Neuronal stem cell (in vitro differentiated cells): Measurements from ENCODE around the gene MAGEA2B.
"Not testable (repeated sequence)": the region's sequence is repeated elsewhere in the genome, so short reads cannot be mapped to it uniquely, and the experiment has no call there.

Source experiments
- DNase-seq: peaks from one replicate; pipeline ENCODE4 v3.0.0-alpha.2; 2013; ENCODE audit warnings: low spot score
- H2AFZ ChIP-seq: one replicate; pipeline ENCODE4 v1.6.1; 2013; ENCODE audit warnings: mild to moderate bottlenecking, low read length, inconsistent platforms
- H2AK5ac ChIP-seq: 2 replicates; pipeline ENCODE4 v1.6.1; 2013; ENCODE audit warnings: low read depth, mild to moderate bottlenecking, inconsistent platforms, low read length, moderate library complexity, mixed read lengths
- H2BK120ac ChIP-seq: 2 replicates; pipeline ENCODE4 v1.6.1; 2013; ENCODE audit warnings: low read depth, mild to moderate bottlenecking, inconsistent platforms, low read length, moderate library complexity, mixed read lengths
- H2BK12ac ChIP-seq: one replicate; pipeline ENCODE4 v1.6.1; 2013; ENCODE audit warnings: low read length, inconsistent platforms
- H2BK15ac ChIP-seq: 2 replicates; pipeline ENCODE4 v1.6.1; 2013; ENCODE audit warnings: mild to moderate bottlenecking, low read length, inconsistent platforms, mixed read lengths
- H2BK5ac ChIP-seq: one replicate; pipeline ENCODE4 v1.6.1; 2013; ENCODE audit warnings: inconsistent platforms, mild to moderate bottlenecking, low read length, moderate library complexity
- H3K14ac ChIP-seq: one replicate; pipeline ENCODE4 v1.6.1; 2013; ENCODE audit warnings: low read length, inconsistent platforms
- H3K18ac ChIP-seq: 2 replicates; pipeline ENCODE4 v1.6.1; 2013; ENCODE audit warnings: low read length, inconsistent platforms
- H3K23ac ChIP-seq: 2 replicates; pipeline ENCODE4 v1.6.1; 2013; ENCODE audit warnings: low read depth, mild to moderate bottlenecking, mixed read lengths, low read length, inconsistent platforms; ENCODE audit not compliant: poor library complexity
- H3K27ac ChIP-seq: replicated peaks from 3 replicates; pipeline ENCODE4 v1.5.1; 2013; ENCODE audit warnings: low read length, inconsistent platforms
- H3K27me3 ChIP-seq, 3 experiments: 2 replicates each; pipeline ENCODE4 v1.6.1; 2013; ENCODE audit warnings: low read length in 3 of 3, mild to moderate bottlenecking in 2 of 3, inconsistent platforms in 1 of 3, low read depth in 1 of 3, mixed read lengths in 1 of 3, moderate library complexity in 1 of 3; ENCODE audit not compliant: control insufficient read depth in 3 of 3, insufficient read depth in 3 of 3
- H3K36me3 ChIP-seq, 2 donors: replicated peaks in 1 of 2; 2 replicates each; pipeline ENCODE4 v1.6.1; 2013; ENCODE audit warnings: low read length in 2 of 2; ENCODE audit not compliant: control insufficient read depth in 2 of 2, insufficient read depth in 2 of 2
- H3K4ac ChIP-seq: 2 replicates; pipeline ENCODE4 v1.6.1; 2013; ENCODE audit warnings: inconsistent platforms, mild to moderate bottlenecking, low read length, moderate library complexity
- H3K4me1 ChIP-seq, 2 donors: 1 replicate in 1 of 2; 2 replicates in 1 of 2; pipeline ENCODE4 v1.6.1; 2013; ENCODE audit warnings: low read length in 2 of 2, low read depth in 1 of 2; ENCODE audit not compliant: control insufficient read depth in 2 of 2, insufficient read depth in 1 of 2
- H3K4me2 ChIP-seq: one replicate; pipeline ENCODE4 v1.6.1; 2013; ENCODE audit warnings: mild to moderate bottlenecking, low read length, inconsistent platforms; ENCODE audit not compliant: insufficient read depth, poor library complexity, severe bottlenecking
- H3K4me3 ChIP-seq, 2 donors: 2 replicates each; pipeline ENCODE4 v1.5.1; 2013; ENCODE audit warnings: low read length in 2 of 2, mild to moderate bottlenecking in 2 of 2, inconsistent platforms in 1 of 2, moderate library complexity in 1 of 2
- H3K79me1 ChIP-seq: one replicate; pipeline ENCODE4 v1.6.1; 2013; ENCODE audit warnings: low read depth, mild to moderate bottlenecking, inconsistent platforms, low read length, moderate library complexity
- H3K9ac ChIP-seq: one replicate; pipeline ENCODE4 v1.6.1; 2013; ENCODE audit warnings: mild to moderate bottlenecking, low read depth, low read length, inconsistent platforms; ENCODE audit not compliant: poor library complexity
- H3K9me3 ChIP-seq, 2 donors: replicated peaks in 1 of 2; 2 replicates each; pipeline versions ENCODE3 to v1.6.1; 2013; ENCODE audit warnings: low read length in 2 of 2, mild to moderate bottlenecking in 2 of 2, inconsistent platforms in 1 of 2, low read depth in 1 of 2, mixed read lengths in 1 of 2, moderate library complexity in 1 of 2; ENCODE audit not compliant: control insufficient read depth in 2 of 2, insufficient read depth in 1 of 2
- H4K8ac ChIP-seq: one replicate; pipeline ENCODE4 v1.6.1; 2013; ENCODE audit warnings: low read depth, mild to moderate bottlenecking, inconsistent platforms, low read length, moderate library complexity
- H4K91ac ChIP-seq: one replicate; pipeline ENCODE4 v1.6.1; 2013; ENCODE audit warnings: low read length, low read depth, mild to moderate bottlenecking, inconsistent platforms; ENCODE audit not compliant: poor library complexity
- WGBS, 2 donors: extraction: QIAGEN DNeasy Blood & Tissue Kit; methylation state at CpG; one replicate each; pipeline ENCODE4 v1.1.7; 2013; ENCODE audit warnings: missing lambda C conversion rate in 2 of 2, mixed read lengths in 1 of 2; ENCODE audit not compliant: insufficient read length in 2 of 2, insufficient replicate concordance in 1 of 2; ENCODE audit errors: extremely low coverage in 2 of 2; 5-methylcytosine and 5-hydroxymethylcytosine counted together

MAGEA2B gene

DNA sequence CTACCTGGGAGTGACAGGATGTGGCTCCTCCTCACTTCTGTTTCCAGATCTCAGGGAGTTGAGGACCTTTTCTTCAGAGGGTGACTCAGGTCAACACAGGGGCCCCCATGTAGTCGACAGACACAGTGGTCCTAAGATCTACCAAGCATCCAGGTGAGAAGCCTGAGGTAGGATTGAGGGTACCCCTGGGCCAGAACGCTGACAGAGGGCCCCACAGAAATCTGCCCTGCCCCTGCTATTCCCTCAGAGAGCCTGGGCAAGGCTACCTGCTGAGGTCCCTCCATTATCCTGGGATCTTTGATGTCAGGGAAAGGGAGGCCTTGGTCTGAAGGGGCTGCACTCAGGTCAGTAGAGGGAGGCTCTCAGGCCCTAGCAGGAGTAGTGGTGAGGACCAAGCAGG, 20.7 kb downstream of the MAGEA2B start:
- H3K27ac ChIP-seq: no peak overlapping the region
- H3K27me3 ChIP-seq: no peaks in the 10 kb centered on the region
- no peak overlapping the region for H3K4ac ChIP-seq
- H3K4me3 ChIP-seq: no peak overlapping the region
- no peak overlapping the region for H2AK5ac ChIP-seq
- no peak overlapping the region for H2BK5ac ChIP-seq
- no peak overlapping the region for H3K4me2 ChIP-seq
- DNase-seq: no peak
- no peak overlapping the region for H2BK15ac ChIP-seq
- H3K4me1 ChIP-seq: no peaks in the 10 kb centered on the region
- no peaks in the 10 kb centered on the region for H3K36me3 ChIP-seq
- H3K14ac ChIP-seq: no peak overlapping the region
- no peak overlapping the region for H2BK12ac ChIP-seq
- H3K9ac ChIP-seq: no peak overlapping the region
- H3K79me1 ChIP-seq: no peaks in the 10 kb centered on the region
- H3K9me3 ChIP-seq: no peaks in the 10 kb centered on the region
- H2BK120ac ChIP-seq: no peak overlapping the region
- H4K8ac ChIP-seq: peak overlapping the region; percentile 43
- H4K91ac ChIP-seq: no peak overlapping the region
- H3K18ac ChIP-seq: no peak overlapping the region
- H3K23ac ChIP-seq: no peak overlapping the region
- no CpG with 5 or more reads among the region's 2 CpGs for WGBS, 2 donors
- no peak overlapping the region for H2AFZ ChIP-seq

DNA sequence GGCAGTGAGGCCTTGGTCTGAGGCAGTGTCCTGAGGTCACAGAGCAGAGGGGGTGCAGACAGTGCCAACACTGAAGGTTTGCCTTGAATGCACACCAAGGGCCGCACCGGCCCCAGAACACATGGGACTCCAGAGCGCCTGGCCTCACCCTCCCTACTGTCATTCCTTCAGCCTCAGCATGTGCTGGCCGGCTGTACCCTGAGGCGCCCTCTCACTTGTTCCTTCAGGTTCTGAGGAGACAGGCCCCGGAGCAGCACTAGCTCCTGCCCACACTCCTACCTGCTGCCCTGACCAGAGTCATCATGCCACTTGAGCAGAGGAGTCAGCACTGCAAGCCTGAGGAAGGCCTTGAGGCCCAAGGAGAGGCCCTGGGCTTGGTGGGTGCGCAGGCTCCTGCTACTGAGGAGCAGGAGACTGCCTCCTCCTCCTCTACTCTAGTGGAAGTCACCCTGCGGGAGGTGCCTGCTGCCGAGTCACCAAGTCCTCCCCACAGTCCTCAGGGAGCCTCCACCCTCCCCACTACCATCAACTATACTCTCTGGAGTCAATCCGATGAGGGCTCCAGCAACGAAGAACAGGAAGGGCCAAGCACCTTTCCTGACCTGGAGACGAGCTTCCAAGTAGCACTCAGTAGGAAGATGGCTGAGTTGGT, 21.6 kb downstream of the MAGEA2B start:
- no peak overlapping the region for H3K14ac ChIP-seq
- no peak overlapping the region for H4K8ac ChIP-seq
- no CpG with 5 or more reads among the region's 12 CpGs for WGBS, 2 donors
- no peaks in the 10 kb centered on the region for H3K9me3 ChIP-seq
- H3K4ac ChIP-seq: no peak overlapping the region
- H3K79me1 ChIP-seq: no peaks in the 10 kb centered on the region
- no peak overlapping the region for H2BK12ac ChIP-seq
- H3K4me2 ChIP-seq: no peak overlapping the region
- no peak overlapping the region for H3K23ac ChIP-seq
- H3K4me3 ChIP-seq: no peak overlapping the region
- no peak overlapping the region for H3K27ac ChIP-seq
- H4K91ac ChIP-seq: no peak overlapping the region
- H3K27me3 ChIP-seq: no peaks in the 10 kb centered on the region
- no peak for DNase-seq
- H2BK120ac ChIP-seq: no peak overlapping the region
- no peak overlapping the region for H3K18ac ChIP-seq
- H2AK5ac ChIP-seq: no peak overlapping the region
- H3K4me1 ChIP-seq: no peaks in the 10 kb centered on the region
- H3K36me3 ChIP-seq: no peaks in the 10 kb centered on the region
- no peak overlapping the region for H3K9ac ChIP-seq
- H2BK15ac ChIP-seq: no peak overlapping the region
- H2BK5ac ChIP-seq: no peak overlapping the region
- H2AFZ ChIP-seq: no peak overlapping the region

DNA sequence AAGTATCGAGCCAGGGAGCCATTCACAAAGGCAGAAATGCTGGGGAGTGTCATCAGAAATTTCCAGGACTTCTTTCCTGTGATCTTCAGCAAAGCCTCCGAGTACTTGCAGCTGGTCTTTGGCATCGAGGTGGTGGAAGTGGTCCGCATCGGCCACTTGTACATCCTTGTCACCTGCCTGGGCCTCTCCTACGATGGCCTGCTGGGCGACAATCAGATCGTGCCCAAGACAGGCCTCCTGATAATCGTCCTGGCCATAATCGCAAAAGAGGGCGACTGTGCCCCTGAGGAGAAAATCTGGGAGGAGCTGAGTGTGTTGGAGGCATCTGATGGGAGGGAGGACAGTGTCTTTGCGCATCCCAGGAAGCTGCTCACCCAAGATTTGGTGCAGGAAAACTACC, 22.1 kb downstream of the MAGEA2B start:
- not testable (repeated sequence) for H3K36me3 ChIP-seq, H4K91ac ChIP-seq, H2BK5ac ChIP-seq, DNase-seq, H2BK120ac ChIP-seq, H3K23ac ChIP-seq, H4K8ac ChIP-seq, H3K4me2 ChIP-seq, H3K27ac ChIP-seq, H2BK12ac ChIP-seq, H3K4me1 ChIP-seq, H3K4me3 ChIP-seq, H3K18ac ChIP-seq, H3K9ac ChIP-seq, H2BK15ac ChIP-seq, H3K9me3 ChIP-seq, H3K14ac ChIP-seq, H2AK5ac ChIP-seq, H3K4ac ChIP-seq, H2AFZ ChIP-seq, H3K79me1 ChIP-seq, H3K27me3 ChIP-seq
- no CpG with 5 or more reads among the region's 12 CpGs for WGBS, 2 donors

- Histone ChIP-seq H2AFZ (no peak overlapping the region), H3K23ac (no peak overlapping the region), H3K27ac (no peak overlapping the region), H4K8ac (no peak overlapping the region), H4K91ac (no peak overlapping the region), H3K14ac (no peak overlapping the region), H3K4me3 (no peak overlapping the region), H3K4me2 (no peak overlapping the region), H3K79me1 (no peaks in the 10 kb centered on the region), H2AK5ac (no peak overlapping the region), H2BK5ac (no peak overlapping the region), H3K9ac (no peak overlapping the region), H2BK120ac (no peak overlapping the region), H3K18ac (no peak overlapping the region), H3K36me3 (no peaks in the 10 kb centered on the region), H3K9me3 (no peaks in the 10 kb centered on the region), H3K4me1 (no peaks in the 10 kb centered on the region), H2BK12ac (no peak overlapping the region), H3K27me3 (no peaks in the 10 kb centered on the region), H3K4ac (no peak overlapping the region), H2BK15ac (no peak overlapping the region)
- WGBS, 2 donors: no CpG with 5 or more reads among the region's 5 CpGs
- no peak for DNase-seq
These were observed 24.1 kb downstream of the MAGEA2B start for GRCh38 chrX:152738560-152738959.
